Astrocyte (in vitro differentiated cells and primary cell): ENCODE results near the gene PLXND1. TPM values are rescaled to one million over a fixed set of nuclear protein-coding genes. Genes with fewer than 3 reads are reported as not detected.
A peak's percentile ranks its signal among the peaks of the same experiment; 100 is the strongest.

ENCODE experiments used
- DNase-seq: peaks from one replicate; pipeline ENCODE4 v3.0.0-alpha.2; 2010; ENCODE audit warnings: low read depth
- FAIRE-seq: peaks from 2 replicates; lab custom pipeline; 2011; peaks lifted over from hg19 to GRCh38; lab: Jason Lieb, UNC
- H2AFZ ChIP-seq: 2 replicates; pipeline ENCODE4 v1.6.0; 2012; ENCODE audit warnings: low read depth, low read length, inconsistent platforms
- H3K27ac ChIP-seq: 2 replicates; pipeline ENCODE4 v1.5.1; 2011; ENCODE audit warnings: low read depth, low read length, inconsistent platforms
- H3K27me3 ChIP-seq: 2 replicates; pipeline ENCODE4 v1.6.0; 2011; ENCODE audit warnings: low read length, inconsistent platforms; ENCODE audit not compliant: insufficient read depth
- H3K36me3 ChIP-seq: 2 replicates; pipeline ENCODE4 v1.5.1; 2011; ENCODE audit warnings: low read length, inconsistent platforms; ENCODE audit not compliant: insufficient read depth
- H3K4me1 ChIP-seq: 2 replicates; pipeline ENCODE4 v1.5.1; 2011; ENCODE audit warnings: low read length, inconsistent platforms; ENCODE audit not compliant: insufficient read depth
- H3K4me2 ChIP-seq: 2 replicates; pipeline ENCODE4 v1.6.0; 2012; ENCODE audit warnings: low read length, inconsistent platforms
- H3K4me3 ChIP-seq: 2 replicates; pipeline ENCODE4 v1.5.1; 2011; ENCODE audit warnings: low read depth, mild to moderate bottlenecking, low read length, inconsistent platforms; ENCODE audit not compliant: insufficient read depth
- H3K79me2 ChIP-seq: 2 replicates; pipeline ENCODE4 v1.6.0; 2012; ENCODE audit warnings: mild to moderate bottlenecking, low read length, inconsistent platforms; ENCODE audit not compliant: insufficient read depth
- H3K9ac ChIP-seq: 2 replicates; pipeline ENCODE4 v1.6.0; 2012; ENCODE audit warnings: mild to moderate bottlenecking, low read length, inconsistent platforms
- H3K9me3 ChIP-seq: 2 replicates; pipeline ENCODE4 v1.5.1; 2012; ENCODE audit warnings: low read depth, mild to moderate bottlenecking, low read length, inconsistent platforms; ENCODE audit not compliant: insufficient read depth
- H4K20me1 ChIP-seq: 2 replicates; pipeline ENCODE4 v1.6.0; 2012; ENCODE audit warnings: low read length, inconsistent platforms; ENCODE audit not compliant: insufficient read depth
- H3K27ac Mint-ChIP-seq: one replicate; pipeline ENCODE4 v1.8.0; 2021; ENCODE audit warnings: mild to moderate bottlenecking, mixed read lengths; ENCODE audit not compliant: unreplicated experiment
- H3K27me3 Mint-ChIP-seq: one replicate; pipeline ENCODE4 v1.8.0; 2021; ENCODE audit warnings: low read depth, mixed read lengths; ENCODE audit not compliant: unreplicated experiment
- H3K36me3 Mint-ChIP-seq: one replicate; pipeline ENCODE4 v1.8.0; 2021; ENCODE audit warnings: low read depth, mixed read lengths; ENCODE audit not compliant: unreplicated experiment
- H3K4me1 Mint-ChIP-seq: one replicate; pipeline ENCODE4 v1.8.0; 2021; ENCODE audit warnings: low read depth, mixed read lengths; ENCODE audit not compliant: unreplicated experiment
- H3K4me3 Mint-ChIP-seq: one replicate; pipeline ENCODE4 v1.8.0; 2021; ENCODE audit warnings: mild to moderate bottlenecking, moderate library complexity, mixed read lengths; ENCODE audit not compliant: unreplicated experiment
- H3K9me3 Mint-ChIP-seq: one replicate; pipeline ENCODE4 v1.8.0; 2021; ENCODE audit warnings: mild to moderate bottlenecking, mixed read lengths; ENCODE audit not compliant: unreplicated experiment
- EZH2 ChIP-seq: IDR thresholded peaks from 2 replicates; pipeline ENCODE4 v1.6.1; 2012; ENCODE audit warnings: mild to moderate bottlenecking, low read length, inconsistent platforms; ENCODE audit not compliant: insufficient read depth
- total RNA-seq: library from RNA; stranded (reverse); gene quantifications from 2 replicates; pipeline ENCODE4 v1.2.1, GENCODE V29; 2021
- TF ChIP-seq, protein P1 (sequence below): IDR thresholded peaks from 2 replicates; pipeline ENCODE4 v1.5.1; 2011; ENCODE audit warnings: low read depth, mild to moderate bottlenecking, inconsistent platforms, low read length, moderate library complexity; ENCODE audit not compliant: insufficient read depth

PLXND1 gene
- total RNA-seq, 1 donor from 2014 or later = 184 TPM

DNA sequence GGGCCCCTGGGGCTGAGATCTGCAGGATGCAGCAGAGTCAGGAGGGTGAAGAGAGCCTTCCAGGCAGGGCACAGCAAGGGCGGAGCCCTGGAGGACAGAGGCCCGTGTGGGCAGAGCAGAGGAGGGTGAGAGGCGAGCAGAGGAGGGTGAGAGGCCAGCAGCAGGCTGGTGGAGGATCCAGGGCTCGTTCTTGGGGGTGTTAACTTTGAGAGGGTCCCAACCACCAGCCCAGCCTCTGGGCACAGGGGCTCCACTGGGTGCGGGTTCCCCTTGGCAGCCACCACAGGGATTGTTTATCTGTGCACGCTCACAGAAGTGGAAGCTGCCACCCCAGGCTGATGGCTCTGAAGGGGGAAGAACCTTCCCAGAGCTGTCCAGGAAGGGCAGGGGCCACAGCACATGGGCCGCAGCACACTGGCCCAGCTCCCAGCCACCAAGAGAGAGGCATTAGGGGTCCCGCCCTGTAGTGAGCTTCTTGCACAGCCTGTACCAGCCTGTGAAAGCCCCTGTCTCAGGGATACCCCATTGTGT lies 9.3 kb upstream of the PLXND1 start:
- no peaks in the 10 kb centered on the region for H3K27me3 ChIP-seq
- no peaks in the 10 kb centered on the region for H3K79me2 ChIP-seq
- FAIRE-seq (no peak), DNase-seq (no peak)
- no peaks in the 10 kb centered on the region for H4K20me1 ChIP-seq
- Mint-ChIP-seq H3K36me3 (no peaks in the 10 kb centered on the region), H3K4me1 (peaks cover 29% of the 10 kb centered on the region), H3K27ac (no peak overlapping the region), H3K4me3 (no peak overlapping the region), H3K9me3 (no peaks in the 10 kb centered on the region), H3K27me3 (no peaks in the 10 kb centered on the region)
- H3K9ac ChIP-seq = no peak overlapping the region
- no peak overlapping the region for H2AFZ ChIP-seq
- H3K4me3 ChIP-seq = no peak overlapping the region
- peaks cover 34% of the 10 kb centered on the region for H3K4me1 ChIP-seq
- TF ChIP-seq, protein P1, sequence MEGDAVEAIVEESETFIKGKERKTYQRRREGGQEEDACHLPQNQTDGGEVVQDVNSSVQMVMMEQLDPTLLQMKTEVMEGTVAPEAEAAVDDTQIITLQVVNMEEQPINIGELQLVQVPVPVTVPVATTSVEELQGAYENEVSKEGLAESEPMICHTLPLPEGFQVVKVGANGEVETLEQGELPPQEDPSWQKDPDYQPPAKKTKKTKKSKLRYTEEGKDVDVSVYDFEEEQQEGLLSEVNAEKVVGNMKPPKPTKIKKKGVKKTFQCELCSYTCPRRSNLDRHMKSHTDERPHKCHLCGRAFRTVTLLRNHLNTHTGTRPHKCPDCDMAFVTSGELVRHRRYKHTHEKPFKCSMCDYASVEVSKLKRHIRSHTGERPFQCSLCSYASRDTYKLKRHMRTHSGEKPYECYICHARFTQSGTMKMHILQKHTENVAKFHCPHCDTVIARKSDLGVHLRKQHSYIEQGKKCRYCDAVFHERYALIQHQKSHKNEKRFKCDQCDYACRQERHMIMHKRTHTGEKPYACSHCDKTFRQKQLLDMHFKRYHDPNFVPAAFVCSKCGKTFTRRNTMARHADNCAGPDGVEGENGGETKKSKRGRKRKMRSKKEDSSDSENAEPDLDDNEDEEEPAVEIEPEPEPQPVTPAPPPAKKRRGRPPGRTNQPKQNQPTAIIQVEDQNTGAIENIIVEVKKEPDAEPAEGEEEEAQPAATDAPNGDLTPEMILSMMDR = no peak
- no peak for TF ChIP-seq EZH2
- no peaks in the 10 kb centered on the region for H3K9me3 ChIP-seq
- H3K36me3 ChIP-seq = no peaks in the 10 kb centered on the region
- no peak overlapping the region for H3K27ac ChIP-seq
- no peak overlapping the region for H3K4me2 ChIP-seq

DNA sequence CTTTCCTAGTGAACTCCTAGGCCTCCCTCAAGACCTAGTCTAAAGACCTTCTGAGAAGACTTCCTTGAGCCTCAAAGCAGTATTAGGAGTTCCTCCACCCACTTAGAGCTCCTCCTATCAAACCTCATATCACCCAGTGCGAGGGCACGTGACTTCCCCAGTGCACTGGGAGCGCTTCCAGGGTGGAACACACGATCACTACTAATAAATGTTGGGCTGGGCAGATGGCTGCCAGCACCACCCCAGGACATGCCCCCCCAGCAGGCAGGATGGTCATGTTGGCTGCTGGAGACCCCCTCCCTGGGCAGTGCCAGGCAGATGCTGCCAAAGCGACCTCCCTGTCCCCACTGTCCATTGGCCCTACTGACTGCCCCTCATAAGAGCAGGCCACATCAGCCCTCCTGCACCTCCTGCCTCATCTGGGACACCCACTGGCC lies 8.5 kb upstream of the PLXND1 start:
- H2AFZ ChIP-seq = no peak overlapping the region
- no peak for FAIRE-seq
- H3K79me2 ChIP-seq = no peaks in the 10 kb centered on the region
- no peaks in the 10 kb centered on the region for H4K20me1 ChIP-seq
- no peak for DNase-seq
- no peak overlapping the region for H3K9ac ChIP-seq
- H3K36me3 ChIP-seq = no peaks in the 10 kb centered on the region
- Mint-ChIP-seq H3K27me3 (no peaks in the 10 kb centered on the region), H3K4me3 (no peak overlapping the region), H3K36me3 (no peaks in the 10 kb centered on the region), H3K9me3 (no peaks in the 10 kb centered on the region), H3K27ac (peak overlapping the region; percentile 47), H3K4me1 (peaks cover 29% of the 10 kb centered on the region)
- H3K4me1 ChIP-seq = peaks cover 40% of the 10 kb centered on the region
- H3K27ac ChIP-seq = no peak overlapping the region
- no peaks in the 10 kb centered on the region for H3K27me3 ChIP-seq
- TF ChIP-seq, protein P1 = no peak
- no peak for TF ChIP-seq EZH2
- no peaks in the 10 kb centered on the region for H3K9me3 ChIP-seq
- H3K4me2 ChIP-seq = no peak overlapping the region
- H3K4me3 ChIP-seq = no peak overlapping the region

DNA sequence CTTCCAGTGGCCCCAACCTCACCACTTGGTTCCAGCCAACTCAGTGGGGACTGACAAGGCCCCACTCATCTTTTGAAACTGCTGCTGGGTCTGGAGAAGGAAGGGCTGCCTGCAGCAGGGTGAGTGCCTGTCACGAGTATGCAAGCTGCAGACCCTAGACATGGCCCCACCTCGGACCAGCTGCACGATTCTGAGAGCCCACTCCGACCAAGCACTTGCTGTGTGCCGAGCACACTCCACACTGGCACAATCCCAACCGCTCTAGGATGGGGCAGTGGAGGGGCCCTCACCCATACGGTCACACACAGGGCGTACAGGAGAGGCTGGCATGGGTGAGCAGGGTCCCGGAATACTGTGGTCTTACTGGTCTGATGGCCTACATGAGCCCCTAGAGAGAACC lies 8.0 kb upstream of the PLXND1 start:
- peaks cover 34% of the 10 kb centered on the region for H3K4me1 Mint-ChIP-seq
- no peak overlapping the region for H3K4me2 ChIP-seq
- H3K9ac ChIP-seq = no peak overlapping the region
- no peaks in the 10 kb centered on the region for H3K79me2 ChIP-seq
- no peaks in the 10 kb centered on the region for H3K36me3 ChIP-seq
- no peak overlapping the region for H3K4me3 ChIP-seq
- DNase-seq = no peak
- no peaks in the 10 kb centered on the region for H3K36me3 Mint-ChIP-seq
- H3K27me3 Mint-ChIP-seq = no peaks in the 10 kb centered on the region
- H4K20me1 ChIP-seq = no peaks in the 10 kb centered on the region
- no peak for FAIRE-seq
- H3K27me3 ChIP-seq = no peaks in the 10 kb centered on the region
- H3K27ac ChIP-seq = no peak overlapping the region
- TF ChIP-seq EZH2 = no peak
- TF ChIP-seq, protein P1 = no peak
- no peaks in the 10 kb centered on the region for H3K9me3 Mint-ChIP-seq
- H3K4me1 ChIP-seq = peaks cover 44% of the 10 kb centered on the region
- no peak overlapping the region for H3K4me3 Mint-ChIP-seq
- no peak overlapping the region for H3K27ac Mint-ChIP-seq
- no peak overlapping the region for H2AFZ ChIP-seq
- H3K9me3 ChIP-seq = no peaks in the 10 kb centered on the region
